ENCODE results near the gene VAC14.

Gene VAC14

GRCh38 chr16:70721202-70721963 lies 79.6 kb downstream of the VAC14 start:
- H3K27me3 ChIP-seq (replicated peaks; ENCODE audit: control insufficient read depth, insufficient read depth, low read length) = no peaks in the 10 kb centered on the region
- peaks cover 11% of the 10 kb centered on the region for H3K36me3 ChIP-seq (ENCODE audit: control insufficient read depth, insufficient read depth, low read length)
- TF ChIP-seq CTCF (IDR thresholded peaks at IDR 0.05; ENCODE audit: insufficient read depth, low read length, poor library complexity, severe bottlenecking) = no peak
- DNase-seq (ENCODE audit: extremely low read depth, insufficient read length) = no peak
- H3K4me3 ChIP-seq (replicated peaks; ENCODE audit: low read depth, low read length) = no peak overlapping the region

- Histone ChIP-seq H3K4me3 (replicated peaks; ENCODE audit: low read depth, low read length) (no peak overlapping the region), H3K36me3 (ENCODE audit: control insufficient read depth, insufficient read depth, low read length) (peaks cover 11% of the 10 kb centered on the region), H3K27me3 (replicated peaks; ENCODE audit: control insufficient read depth, insufficient read depth, low read length) (no peaks in the 10 kb centered on the region)
- no peak for DNase-seq (ENCODE audit: extremely low read depth, insufficient read length)
- no peak for TF ChIP-seq CTCF (IDR thresholded peaks at IDR 0.05; ENCODE audit: insufficient read depth, low read length, poor library complexity, severe bottlenecking)
These were observed 80.3 kb downstream of the VAC14 start for GRCh38 chr16:70720425-70721201.

- DNase-seq (ENCODE audit: extremely low read depth, insufficient read length) = no peak
- H3K36me3 ChIP-seq (ENCODE audit: control insufficient read depth, insufficient read depth, low read length) = peaks cover 11% of the 10 kb centered on the region
- TF ChIP-seq CTCF (IDR thresholded peaks at IDR 0.05; ENCODE audit: insufficient read depth, low read length, poor library complexity, severe bottlenecking) = no peak
- no peak overlapping the region for H3K4me3 ChIP-seq (replicated peaks; ENCODE audit: low read depth, low read length)
- no peaks in the 10 kb centered on the region for H3K27me3 ChIP-seq (replicated peaks; ENCODE audit: control insufficient read depth, insufficient read depth, low read length)
These were observed 83.9 kb downstream of the VAC14 start for GRCh38 chr16:70717065-70717464.

GRCh38 chr16:70715860-70716357 lies 85.0 kb downstream of the VAC14 start:
- no peak overlapping the region for H3K4me3 ChIP-seq (replicated peaks; ENCODE audit: low read depth, low read length)
- no peak for DNase-seq (ENCODE audit: extremely low read depth, insufficient read length)

More at GRCh38 chr16:70715860-70716357, 85.0 kb downstream of the VAC14 start:
- peaks cover 6% of the 10 kb centered on the region for H3K36me3 ChIP-seq (ENCODE audit: control insufficient read depth, insufficient read depth, low read length)
- no peaks in the 10 kb centered on the region for H3K27me3 ChIP-seq (replicated peaks; ENCODE audit: control insufficient read depth, insufficient read depth, low read length)
- TF ChIP-seq CTCF (IDR thresholded peaks at IDR 0.05; ENCODE audit: insufficient read depth, low read length, poor library complexity, severe bottlenecking) = no peak

Data from GM06990 (cell line).